Hematopoietic multipotent progenitor cell treated with erythropoietin and hydrocortisone succinate and interleukin-3 and kit ligand, for 6 days (in vitro differentiated cells): ENCODE results near the gene TRPV5.
"Not testable (repeated sequence)": the region's sequence is repeated elsewhere in the genome, so short reads cannot be mapped to it uniquely, and the experiment has no call there.

ENCODE experiments used
- DNase-seq: peaks from one replicate; pipeline ENCODE4 v3.0.0-alpha.2; 2015

The TRPV5 gene

GRCh38 chr7:142933624-142934023 is at the start of gene TRPV5:
TSS of gene TRPV5 (minus strand) at chr7:142933746. CDS start at chr7:142933459, 287 bp downstream.
- no peak for DNase-seq

GRCh38 chr7:142978402-142978801 is 44.9 kb upstream of the TRPV5 start:
- not testable (repeated sequence) for DNase-seq

GRCh38 chr7:142974626-142975025 is 41.1 kb upstream of the TRPV5 start:
- no peak for DNase-seq

- DNase-seq: no peak
Observed at GRCh38 chr7:142969183-142969582, 35.6 kb upstream of the TRPV5 start.

- no peak for DNase-seq
Observed at GRCh38 chr7:142968229-142968628, 34.7 kb upstream of the TRPV5 start.

- DNase-seq: peak; percentile 59
Observed at GRCh38 chr7:142964502-142965246, 31.1 kb upstream of the TRPV5 start.

- DNase-seq: no peak
Observed at GRCh38 chr7:142963993-142964392, 30.4 kb upstream of the TRPV5 start.

- no peak for DNase-seq
Observed at GRCh38 chr7:142962991-142963390, 29.4 kb upstream of the TRPV5 start.

- DNase-seq: peak; percentile 95
Observed at GRCh38 chr7:142961973-142962926, 28.7 kb upstream of the TRPV5 start, which contains the start of gene KEL. TSS of gene KEL (minus strand) at chr7:142962363. CDS start at chr7:142962206, 157 bp downstream.

GRCh38 chr7:142961595-142961972 is 28.0 kb upstream of the TRPV5 start:
- no peak for DNase-seq

- DNase-seq: peak; percentile 55
Observed at GRCh38 chr7:142960955-142961512, 27.5 kb upstream of the TRPV5 start.

GRCh38 chr7:142959202-142959601 is 25.7 kb upstream of the TRPV5 start:
- no peak for DNase-seq

GRCh38 chr7:142957723-142958122 is 24.2 kb upstream of the TRPV5 start:
- DNase-seq: no peak

GRCh38 chr7:142956951-142957623 is 23.5 kb upstream of the TRPV5 start:
- DNase-seq: no peak

- peak; percentile 55 for DNase-seq
Observed at GRCh38 chr7:142954680-142955268, 21.2 kb upstream of the TRPV5 start.

GRCh38 chr7:142950235-142950634 is 16.7 kb upstream of the TRPV5 start:
- no peak for DNase-seq

GRCh38 chr7:142948603-142949002 is 15.1 kb upstream of the TRPV5 start:
- DNase-seq: no peak

GRCh38 chr7:142945001-142945400 is 11.5 kb upstream of the TRPV5 start:
- DNase-seq: no peak

- no peak for DNase-seq
Observed at GRCh38 chr7:142943706-142944268, 10.2 kb upstream of the TRPV5 start.

GRCh38 chr7:142942746-142943145 is 9.2 kb upstream of the TRPV5 start:
- DNase-seq: no peak

GRCh38 chr7:142941541-142941940 is 8.0 kb upstream of the TRPV5 start:
- DNase-seq: no peak

GRCh38 chr7:142940966-142941535 is 7.5 kb upstream of the TRPV5 start:
- no peak for DNase-seq
